GM21786 (cell line): ENCODE data around the gene CPM.

Experiments used
- ATAC-seq: cut with Tn5 transposase; IDR thresholded peaks from one replicate; pipeline ENCODE4 v1.9.1; 2021; ENCODE audit not compliant: unreplicated experiment

CPM gene

GRCh38 chr12:68932961-68933893, at the start of gene CPM:
Gene CPM (minus strand): TSS chr12:68933171. CDS start chr12:68932837, 334 bp downstream.
- peak; percentile 87 for ATAC-seq

GRCh38 chr12:68981516-68981915, 48.5 kb upstream of the CPM start:
- ATAC-seq, result no peak

- no peak for ATAC-seq
Observed at GRCh38 chr12:68980476-68981212, 47.7 kb upstream of the CPM start.

- no peak for ATAC-seq
Observed at GRCh38 chr12:68978678-68979077, 45.7 kb upstream of the CPM start.

GRCh38 chr12:68977909-68978610, 45.1 kb upstream of the CPM start:
- no peak for ATAC-seq

GRCh38 chr12:68977335-68977734, 44.4 kb upstream of the CPM start:
- ATAC-seq, result no peak

GRCh38 chr12:68976395-68976841, 43.4 kb upstream of the CPM start:
- ATAC-seq, result no peak

GRCh38 chr12:68975811-68976210, 42.8 kb upstream of the CPM start:
- no peak for ATAC-seq

- ATAC-seq, result no peak
Observed at GRCh38 chr12:68972595-68972994, 39.6 kb upstream of the CPM start.

GRCh38 chr12:68971404-68971803, 38.4 kb upstream of the CPM start:
- no peak for ATAC-seq

- ATAC-seq, result no peak
Observed at GRCh38 chr12:68970951-68971350, 38.0 kb upstream of the CPM start.

GRCh38 chr12:68970306-68970705, 37.3 kb upstream of the CPM start:
- ATAC-seq, result no peak

- no peak for ATAC-seq
Observed at GRCh38 chr12:68967046-68967445, 34.1 kb upstream of the CPM start.

GRCh38 chr12:68963856-68964745, 31.1 kb upstream of the CPM start:
- no peak for ATAC-seq

- no peak for ATAC-seq
Observed at GRCh38 chr12:68962877-68963855, 30.2 kb upstream of the CPM start.

- no peak for ATAC-seq
Observed at GRCh38 chr12:68959891-68960464, 27.0 kb upstream of the CPM start.

GRCh38 chr12:68959143-68959858, 26.3 kb upstream of the CPM start:
- ATAC-seq, result no peak

GRCh38 chr12:68958322-68958721, 25.4 kb upstream of the CPM start:
- peak; percentile 97 for ATAC-seq
